Stimulated activated CD4-positive, alpha-beta T cell treated with anti-CD3 and anti-CD28 coated beads, Interleukin-1b, Interleukin-23, amount 100 ng/mL, for 1 hour (primary cell): ENCODE measurements around the gene PDE4B.

Experiments used
- DNase-seq, 2 donors: peaks; one replicate each; pipeline ENCODE4 v3.0.0-alpha.2; 2020; ENCODE audit warnings: low read depth in 2 of 2

The PDE4B gene

GRCh38 chr1:66182551-66183178 is 390.0 kb downstream of the PDE4B start:
- DNase-seq: no peak

DNA sequence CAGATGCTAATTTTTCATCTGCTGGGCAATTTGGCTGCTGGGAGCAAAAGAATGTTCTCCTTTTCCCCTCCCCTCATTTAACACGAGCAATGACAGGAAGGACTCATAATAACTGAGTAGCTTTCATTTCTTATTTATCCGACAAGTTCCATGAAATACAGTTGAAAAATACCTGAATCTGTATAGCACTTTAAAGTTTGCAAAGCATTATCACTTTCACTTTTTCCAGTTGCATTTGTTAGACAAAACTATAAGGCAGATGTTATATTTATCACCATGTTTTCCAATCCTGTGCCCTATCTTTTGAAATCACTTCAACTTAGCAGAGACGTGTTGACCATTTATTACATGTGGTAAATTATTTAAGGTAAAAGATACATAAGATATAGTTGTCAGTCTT is 390.7 kb downstream of the PDE4B start:
- DNase-seq: no peak

DNA sequence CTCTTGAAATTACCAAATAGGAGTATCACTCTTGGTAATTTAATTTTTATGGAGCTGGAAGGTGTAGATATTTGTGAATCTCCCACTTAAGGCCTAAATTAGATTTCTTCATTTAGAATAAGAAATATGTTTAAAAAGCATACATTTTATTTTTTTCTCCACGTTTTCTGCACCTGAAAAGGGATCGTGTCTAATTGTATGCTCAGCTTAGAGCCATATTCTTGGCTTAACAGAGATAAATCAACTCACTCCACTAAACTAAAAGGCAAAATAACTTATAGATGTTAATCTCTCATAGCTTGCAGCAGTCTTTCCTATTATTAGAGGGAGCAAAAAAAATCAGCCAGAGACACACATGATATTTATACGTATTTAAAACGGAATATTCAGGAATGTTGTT is 404.4 kb downstream of the PDE4B start:
- DNase-seq: no peak

GRCh38 chr1:66197785-66198184 is 405.1 kb downstream of the PDE4B start:
- no peak for DNase-seq

DNA sequence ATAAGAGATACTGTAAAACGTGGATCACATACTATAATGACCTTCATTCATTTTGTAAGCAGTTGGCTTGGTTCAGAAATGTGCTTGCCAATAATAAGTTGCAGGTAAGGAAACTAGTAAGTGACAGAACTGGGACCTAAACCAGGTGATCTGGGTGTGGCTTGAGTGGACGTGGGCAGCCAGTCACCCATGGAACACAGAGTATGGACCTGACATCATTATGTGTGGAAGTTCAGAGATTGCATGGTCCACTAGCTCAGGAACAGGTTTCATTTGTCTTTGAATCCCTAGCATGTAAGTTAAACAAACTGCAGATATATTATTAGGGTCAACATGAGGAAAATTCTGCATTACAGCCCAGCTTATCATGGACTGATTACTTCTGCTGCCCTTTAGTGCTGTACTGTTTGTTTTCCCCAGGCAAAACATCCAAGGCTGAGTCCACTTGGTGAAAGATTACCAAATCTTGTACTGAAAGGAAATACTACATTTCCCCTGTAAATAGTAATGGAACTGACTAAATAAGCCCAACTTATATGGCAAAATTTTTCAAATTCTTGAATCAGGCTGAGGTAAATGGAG is 414.0 kb downstream of the PDE4B start:
- DNase-seq: no peak

DNA sequence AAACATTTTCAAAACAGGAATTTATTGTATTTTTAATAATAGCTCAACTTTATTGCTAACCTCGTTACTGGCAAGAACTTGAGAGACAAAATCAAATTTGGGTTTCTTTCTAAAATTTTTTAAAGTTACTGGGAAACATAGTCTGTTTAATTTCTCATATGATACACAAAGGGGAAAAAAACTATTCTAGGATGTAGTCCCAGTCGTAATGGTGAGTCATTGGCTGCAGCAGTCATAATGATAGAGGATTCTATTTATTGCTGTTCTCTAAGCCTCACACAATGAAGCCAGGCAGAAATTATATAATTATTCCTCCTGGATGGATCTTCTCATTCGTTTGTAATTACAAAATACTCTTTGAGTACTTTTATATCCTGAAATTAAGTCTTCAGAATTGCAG is 414.8 kb downstream of the PDE4B start:
- no peak for DNase-seq

GRCh38 chr1:66208632-66209031 is 415.9 kb downstream of the PDE4B start:
- no peak for DNase-seq

DNA sequence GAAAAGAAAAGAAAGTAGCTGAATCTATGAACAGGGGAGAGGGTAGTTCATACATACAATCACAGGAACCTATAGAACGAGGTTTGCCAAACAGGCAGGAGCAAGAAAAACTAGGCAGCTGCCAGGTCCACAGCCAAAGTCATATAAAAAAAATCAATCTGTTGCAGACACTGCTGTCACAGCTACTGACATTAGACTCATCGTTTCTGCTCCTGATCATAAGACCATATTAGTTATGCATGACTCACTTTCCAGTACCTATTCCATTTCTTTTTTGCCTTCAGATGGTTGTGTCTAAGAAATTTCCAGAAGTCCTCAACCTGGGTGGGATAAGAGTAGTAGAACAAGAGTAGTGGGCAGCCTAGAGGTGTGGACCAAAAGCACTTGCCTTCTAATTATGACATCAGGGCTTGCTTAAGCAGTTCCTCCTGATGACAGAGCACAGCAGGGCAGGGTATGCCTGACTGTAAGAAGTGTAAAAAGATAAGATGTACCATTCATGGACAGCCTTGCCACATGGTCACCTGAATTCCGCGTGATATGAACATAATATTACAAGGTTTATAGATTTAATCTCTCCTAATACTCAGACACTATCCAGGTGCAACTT is 418.0 kb downstream of the PDE4B start:
- no peak for DNase-seq

DNA sequence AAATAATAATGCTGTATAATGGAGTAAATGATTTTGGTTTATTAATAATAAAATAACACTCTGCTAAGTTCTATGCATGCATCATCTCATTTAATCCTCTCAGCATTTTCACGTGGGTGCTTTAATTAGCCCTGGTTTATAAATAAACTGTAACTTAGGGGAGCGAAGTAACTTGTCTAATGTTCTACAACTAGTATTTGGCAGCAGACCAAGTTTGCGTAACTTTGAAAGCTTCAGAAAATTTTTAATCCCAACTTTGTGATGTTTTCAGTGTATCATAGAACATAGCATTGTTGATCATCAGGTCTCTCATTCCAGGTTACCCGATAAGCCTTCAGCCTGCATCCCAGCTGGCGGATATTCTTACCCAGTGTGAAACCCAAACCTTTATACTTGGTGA is 418.8 kb downstream of the PDE4B start:
- DNase-seq: no peak

DNA sequence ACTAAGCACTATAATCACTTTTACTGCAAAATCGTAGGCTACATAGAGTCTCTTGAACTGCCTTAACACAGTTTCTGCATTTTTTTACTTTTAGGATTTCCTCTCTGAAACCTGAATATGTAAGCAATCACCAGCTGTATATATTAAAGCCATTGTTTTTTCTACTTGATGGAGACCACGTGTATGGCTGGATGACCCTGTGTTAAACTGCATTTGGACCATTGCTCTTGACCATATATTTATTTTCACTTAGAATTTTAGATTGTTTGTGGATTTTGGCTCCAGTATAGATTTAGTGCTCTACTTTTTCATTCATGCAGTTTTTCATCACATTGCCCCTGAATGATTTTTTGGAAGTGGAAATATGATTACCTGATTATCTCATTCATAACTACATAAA is 420.8 kb downstream of the PDE4B start:
- DNase-seq: no peak

DNA sequence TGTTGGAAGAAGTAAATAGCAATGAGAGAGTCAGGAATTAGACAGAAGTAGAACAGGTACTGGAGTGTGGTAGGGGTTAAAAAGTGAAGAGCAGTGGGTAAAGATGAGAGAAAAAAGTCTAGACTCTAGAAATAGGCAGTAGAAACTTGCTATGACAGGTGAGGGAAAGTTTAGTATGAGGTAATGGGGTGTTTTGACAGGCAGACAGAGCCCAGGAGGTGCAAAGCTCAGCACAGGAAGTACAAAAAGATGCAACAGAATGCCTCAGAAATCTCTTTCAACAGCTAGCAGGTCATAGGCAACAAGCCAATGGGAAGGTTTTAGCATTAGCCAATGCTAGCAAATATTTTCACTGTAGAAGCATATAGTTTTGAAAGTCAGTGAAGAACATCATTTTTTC is 422.2 kb downstream of the PDE4B start:
- DNase-seq: no peak

- no peak for DNase-seq
These were observed 424.3 kb downstream of the PDE4B start for GRCh38 chr1:66217021-66217420.

DNA sequence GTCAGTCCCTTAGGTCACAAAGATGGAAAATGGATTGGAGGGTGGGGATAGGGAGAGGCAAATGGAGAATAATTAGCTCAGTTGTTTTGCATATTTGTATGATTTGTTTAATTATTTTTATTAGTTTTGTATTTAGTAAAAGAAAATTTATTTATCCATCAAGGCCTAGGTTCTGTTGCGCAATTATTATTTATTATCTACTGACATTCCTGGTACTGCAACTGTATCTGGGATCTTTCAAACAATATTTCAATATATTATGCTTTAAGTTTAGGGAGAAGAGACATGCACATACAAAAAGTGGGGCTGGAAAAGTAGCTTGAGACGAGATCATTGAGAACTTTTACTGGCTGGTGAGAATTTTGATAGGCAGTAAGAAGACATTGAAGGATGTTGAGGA is 424.9 kb downstream of the PDE4B start:
- DNase-seq: no peak

DNA sequence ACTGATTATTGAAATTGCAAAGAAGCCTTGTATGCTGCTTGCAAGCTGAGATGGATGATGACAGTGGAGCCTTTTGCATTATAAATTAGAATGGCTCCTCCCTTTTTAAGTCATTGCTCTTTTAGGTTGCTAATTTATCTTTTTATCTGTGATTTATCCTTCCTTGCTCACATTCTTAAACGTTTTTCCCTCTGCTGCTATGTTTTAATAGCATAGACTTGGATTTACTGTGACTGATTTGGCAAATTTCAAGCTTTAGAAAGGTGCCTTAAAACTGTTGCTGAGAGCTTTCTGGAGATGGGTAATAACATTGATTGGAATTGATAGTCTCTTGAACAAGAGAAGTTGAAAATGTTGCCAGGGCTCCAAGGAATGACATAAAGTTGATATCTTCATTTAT is 427.8 kb downstream of the PDE4B start:
- DNase-seq: no peak

DNA sequence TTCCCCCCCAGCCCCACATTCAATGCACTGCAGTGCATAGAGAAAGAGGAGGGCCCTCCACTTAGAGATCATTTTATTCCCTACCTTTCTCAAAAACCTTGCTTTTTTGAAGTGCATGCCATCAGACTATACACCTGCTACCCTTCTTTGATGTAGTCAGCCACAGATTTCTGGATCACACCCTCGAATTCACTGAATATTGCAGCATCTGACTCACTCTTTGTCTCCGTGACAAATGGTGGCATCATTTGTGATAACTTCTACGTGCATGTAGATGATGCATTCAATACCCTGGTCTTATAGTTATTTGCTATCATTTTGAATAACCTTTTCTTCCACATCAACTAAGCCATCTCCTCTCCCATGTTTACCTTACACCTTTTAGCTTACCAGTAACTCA is 431.0 kb downstream of the PDE4B start:
- DNase-seq: no peak

DNA sequence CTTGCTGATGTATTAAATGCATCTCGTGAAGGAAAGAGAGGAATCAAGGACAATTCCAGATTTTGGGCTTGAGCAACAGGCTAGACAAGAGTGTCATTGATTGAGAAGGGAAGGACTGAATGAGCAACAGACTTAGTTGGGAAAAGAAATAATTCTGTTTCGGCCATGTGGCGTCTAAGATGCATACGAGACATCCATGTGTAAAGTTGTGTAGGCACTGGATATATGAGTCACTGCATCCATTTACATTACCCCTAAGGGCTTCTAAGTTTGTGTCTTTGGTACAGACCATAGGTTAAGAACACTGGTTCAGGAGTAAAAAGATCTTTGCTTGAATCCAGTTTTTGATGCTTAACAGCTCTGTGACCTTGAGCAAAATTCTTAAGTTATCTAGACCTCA is 434.3 kb downstream of the PDE4B start:
- DNase-seq: no peak

GRCh38 chr1:66227966-66228365 is 435.3 kb downstream of the PDE4B start:
- DNase-seq: no peak

DNA sequence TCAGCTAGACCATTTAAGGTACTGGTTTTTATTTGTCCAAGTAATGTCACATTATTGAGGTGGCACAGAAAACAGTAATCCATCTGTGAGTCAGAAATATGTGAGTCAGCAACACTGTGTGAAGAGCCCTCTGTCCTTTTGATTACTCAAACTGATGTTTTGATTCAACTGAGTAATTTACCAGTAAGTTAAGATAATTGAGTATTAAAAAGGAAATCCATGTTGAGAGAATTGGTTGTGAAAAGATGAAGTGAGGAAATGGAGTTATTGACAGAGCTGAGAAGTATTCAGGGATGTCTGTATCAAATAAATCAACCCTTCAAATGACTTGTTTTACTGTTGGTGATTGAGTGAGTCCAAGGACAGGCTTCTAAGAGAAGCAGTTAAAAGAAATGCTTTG is 438.5 kb downstream of the PDE4B start:
- no peak for DNase-seq

DNA sequence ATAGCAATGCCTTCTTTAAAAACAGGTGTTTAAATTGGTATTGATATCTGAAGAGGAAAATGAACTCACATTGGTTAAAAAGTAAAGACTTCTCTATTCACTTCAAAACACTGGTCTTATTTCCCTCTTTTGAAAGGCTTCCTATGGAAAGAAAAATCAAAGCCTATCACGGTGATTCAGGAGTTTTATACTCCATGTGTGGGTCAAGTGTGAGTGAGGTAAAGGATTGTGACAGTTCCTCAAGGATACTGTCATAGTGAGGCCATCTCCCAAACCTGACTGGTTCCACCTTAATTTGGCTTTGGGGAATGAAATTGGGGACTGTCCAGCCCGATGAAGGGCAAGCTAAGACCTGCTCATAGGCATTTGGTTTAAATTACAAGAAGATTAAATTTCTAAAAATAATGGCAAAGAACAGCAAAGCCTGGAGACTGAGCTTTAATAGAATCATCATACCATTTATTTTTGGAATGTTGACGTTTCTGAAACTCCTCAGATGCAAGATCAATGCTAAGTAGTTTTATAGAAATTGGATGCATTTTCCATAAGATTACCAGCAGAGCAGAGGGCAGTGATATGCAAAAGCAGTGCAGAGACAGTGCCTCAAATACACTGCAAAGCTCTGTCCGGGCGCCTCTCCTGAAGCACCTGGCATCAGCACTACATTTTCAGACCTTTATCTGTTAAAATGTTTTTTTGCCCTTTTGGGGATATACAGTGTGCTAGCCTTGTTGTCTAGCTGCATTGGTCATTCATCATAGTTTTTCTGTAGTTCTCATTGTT is 439.2 kb downstream of the PDE4B start:
- DNase-seq: no peak

DNA sequence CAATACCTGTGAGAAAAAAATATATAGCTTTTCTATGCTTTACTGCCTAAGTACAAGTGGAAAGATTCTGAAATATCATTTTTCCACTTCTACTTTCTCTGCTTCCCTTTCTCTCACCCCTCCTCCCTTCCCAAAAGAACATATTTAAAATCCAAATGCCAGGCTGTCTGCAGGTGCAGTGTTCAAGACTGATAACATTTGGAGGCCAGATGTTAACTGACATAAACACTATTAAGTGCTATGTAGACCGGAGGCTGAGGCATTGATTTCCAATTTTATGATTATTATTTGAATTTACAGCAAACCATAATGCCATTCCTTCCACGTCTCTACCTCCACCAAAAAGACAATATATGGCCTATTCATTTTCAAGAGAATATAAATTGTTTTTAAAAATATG is 444.3 kb downstream of the PDE4B start:
- no peak for DNase-seq

GRCh38 chr1:66237722-66238479 is 445.2 kb downstream of the PDE4B start:
- no peak for DNase-seq

DNA sequence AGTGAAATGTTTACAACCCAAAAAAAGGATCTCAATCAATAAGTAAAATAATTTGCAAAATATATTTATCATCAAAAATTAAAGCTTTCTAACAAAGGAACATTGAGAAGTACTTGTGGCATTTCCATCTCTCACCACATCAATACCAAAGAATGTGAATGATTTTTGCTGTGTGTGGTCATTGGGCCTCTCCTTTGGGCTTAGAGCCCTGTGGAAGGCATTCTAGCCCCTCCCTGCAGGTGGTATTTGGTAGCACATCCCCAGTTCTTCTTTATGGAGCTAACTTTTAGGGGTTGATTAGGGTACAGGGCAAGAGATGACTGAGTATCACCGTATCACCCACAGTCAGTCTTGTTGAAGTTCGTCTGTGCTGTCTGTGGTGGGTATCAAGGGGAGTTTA is 447.1 kb downstream of the PDE4B start:
- DNase-seq: no peak
